ENCODE data around the gene CAMK2D.
"Not testable (repeated sequence)": the region's sequence is repeated elsewhere in the genome, so short reads cannot be mapped to it uniquely, and the experiment has no call there.

CAMK2D gene

DNA sequence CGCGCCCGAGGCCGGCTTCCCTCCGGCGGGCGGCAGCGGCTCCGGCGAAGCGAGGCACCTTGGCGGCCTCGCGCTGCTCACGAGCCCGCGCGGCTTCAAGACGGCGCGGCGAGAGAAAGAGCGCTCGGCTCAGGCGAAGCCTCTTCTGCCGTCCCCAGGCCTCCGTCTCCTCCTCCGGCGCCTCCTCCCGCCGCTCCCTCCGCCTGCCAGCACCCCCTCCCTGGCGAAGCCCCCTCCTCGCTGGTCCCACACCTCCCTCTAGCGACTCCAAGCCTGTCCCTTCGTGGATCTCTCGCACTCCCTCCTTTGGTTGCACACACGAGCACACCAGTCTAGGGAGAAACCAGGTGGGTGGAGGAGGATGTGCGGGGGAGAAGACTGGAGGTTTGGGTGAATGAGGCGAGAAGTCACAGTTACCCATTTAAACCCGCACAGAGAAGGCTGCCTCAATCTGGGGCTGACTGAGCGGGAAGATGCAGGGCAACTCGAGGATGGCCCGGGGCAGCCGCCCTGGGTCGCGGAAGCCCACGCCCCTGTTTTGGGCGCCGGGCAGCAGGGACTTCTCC is at the start of gene CAMK2D:
Gene CAMK2D, minus strand, starts transcription at position 119 of the 566 bp plus-strand sequence. CDS start 670 bp downstream, outside the sequence.
- peak; percentile 89 for DNase-seq

GRCh38 chr4:113810906-113811305 is 49.4 kb upstream of the CAMK2D start:
- DNase-seq, result no peak

DNA sequence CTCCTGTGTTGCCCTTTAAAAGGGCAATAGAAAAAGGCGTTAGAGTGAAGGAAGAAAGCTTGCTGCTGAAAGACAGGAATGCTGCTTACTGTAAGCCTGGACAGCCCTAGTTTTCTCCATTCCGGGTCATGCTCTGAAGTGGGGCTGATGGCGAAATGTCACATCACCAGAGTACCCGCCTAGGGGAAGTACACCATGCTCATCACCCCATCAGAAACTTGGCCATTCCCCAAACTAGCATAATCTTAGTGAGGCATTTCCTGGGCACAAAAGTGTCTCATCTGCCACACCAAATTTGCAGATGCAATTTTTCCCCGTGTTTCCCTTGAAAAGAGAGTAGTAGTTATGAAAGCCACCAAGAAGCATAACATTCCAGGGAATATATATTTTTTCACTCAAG is 47.8 kb upstream of the CAMK2D start:
- no peak for DNase-seq

DNA sequence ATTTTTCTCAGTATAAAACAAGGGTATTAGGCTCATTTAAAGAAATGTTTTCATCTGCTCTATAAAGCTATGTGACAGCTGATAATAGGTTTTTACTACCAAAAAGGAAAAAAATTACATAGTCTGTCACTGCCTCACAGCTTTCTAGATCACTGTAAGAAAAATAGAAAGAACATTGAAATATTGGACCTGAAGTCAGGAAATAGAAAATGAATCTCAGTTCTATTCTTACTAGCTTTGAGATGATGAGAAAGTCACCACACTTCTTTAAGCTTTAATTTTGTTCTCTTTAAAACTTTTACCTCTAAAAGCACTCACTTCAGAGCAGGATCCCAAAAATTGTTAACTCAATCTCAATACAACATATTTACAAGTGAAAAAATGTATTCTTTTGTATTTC is 45.3 kb upstream of the CAMK2D start:
- DNase-seq, result no peak

DNA sequence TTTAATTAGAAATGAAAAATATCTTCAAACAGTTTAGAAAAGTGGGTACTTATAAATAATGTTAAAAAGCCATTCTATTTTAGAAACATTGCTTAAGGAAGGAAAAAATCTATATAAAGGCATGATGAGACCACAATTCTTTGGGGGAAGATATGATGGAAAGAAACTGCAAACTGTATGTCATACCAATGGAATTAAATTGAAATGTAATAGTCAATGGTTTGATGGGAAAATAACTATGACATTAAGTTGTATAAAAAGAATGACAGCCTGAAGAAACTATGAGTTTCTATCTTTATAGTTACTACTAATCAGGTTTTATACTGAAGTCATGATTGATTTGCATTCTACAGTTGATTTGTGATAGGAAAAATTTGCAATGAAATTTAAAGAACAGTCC is 40.3 kb upstream of the CAMK2D start:
- no peak for DNase-seq

DNA sequence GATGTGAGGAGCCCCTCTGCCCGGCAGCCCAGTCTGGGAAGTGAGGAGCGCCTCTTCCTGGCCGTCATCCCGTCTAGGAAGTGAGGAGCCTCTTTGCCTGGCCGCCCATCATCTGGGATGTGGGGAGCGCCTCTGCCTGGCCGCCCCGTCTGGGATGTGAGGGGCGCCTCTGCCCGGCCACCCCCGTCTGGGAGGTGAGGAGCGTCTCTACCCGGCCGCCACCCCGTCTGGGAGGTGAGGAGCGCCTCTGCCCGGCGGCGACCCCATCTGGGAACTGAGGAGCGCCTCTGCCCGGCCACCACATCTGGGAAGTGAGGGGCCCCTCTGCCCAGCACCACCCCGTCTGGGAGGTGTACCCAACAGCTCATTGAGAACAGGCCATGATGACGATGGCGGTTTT is 34.8 kb upstream of the CAMK2D start:
- not testable (repeated sequence) for DNase-seq

DNA sequence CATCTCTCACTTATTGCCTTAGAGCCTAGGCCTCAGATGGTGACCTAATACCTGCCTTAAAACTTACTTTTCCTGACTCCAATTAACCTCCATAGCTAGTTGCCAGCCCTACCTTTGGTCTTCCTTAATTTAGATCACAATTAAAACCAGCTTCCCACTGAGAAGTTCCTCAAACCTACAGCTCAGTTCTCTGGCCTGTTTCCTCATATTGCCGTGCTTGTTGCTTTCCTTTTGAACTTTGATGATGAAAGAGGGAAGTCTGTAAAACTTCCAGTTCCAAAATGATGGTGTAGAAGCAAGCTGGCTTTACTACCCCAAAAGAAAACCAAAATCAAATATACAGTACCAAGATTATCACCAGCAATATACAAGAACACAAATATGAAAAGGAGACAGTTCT is 28.9 kb upstream of the CAMK2D start:
- no peak for DNase-seq

DNA sequence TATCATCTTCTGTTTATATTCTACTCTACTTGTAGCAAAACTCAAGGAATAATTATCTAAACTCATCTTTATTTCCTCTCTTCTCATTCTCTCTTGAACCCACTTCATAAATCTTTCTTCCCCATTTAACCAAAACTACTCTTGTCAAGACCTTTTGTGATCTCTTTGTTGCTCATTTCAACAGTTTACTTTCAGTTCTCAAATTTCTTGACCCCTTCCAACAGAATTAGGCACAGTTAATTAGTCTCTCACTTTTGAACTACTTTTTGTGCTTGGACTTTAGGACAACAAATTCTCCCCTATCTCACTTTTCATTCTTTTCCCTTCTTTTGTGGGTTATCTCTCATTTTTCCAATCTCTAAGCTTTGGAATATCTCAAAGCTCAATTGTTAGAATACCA is 27.4 kb upstream of the CAMK2D start:
- no peak for DNase-seq

DNA sequence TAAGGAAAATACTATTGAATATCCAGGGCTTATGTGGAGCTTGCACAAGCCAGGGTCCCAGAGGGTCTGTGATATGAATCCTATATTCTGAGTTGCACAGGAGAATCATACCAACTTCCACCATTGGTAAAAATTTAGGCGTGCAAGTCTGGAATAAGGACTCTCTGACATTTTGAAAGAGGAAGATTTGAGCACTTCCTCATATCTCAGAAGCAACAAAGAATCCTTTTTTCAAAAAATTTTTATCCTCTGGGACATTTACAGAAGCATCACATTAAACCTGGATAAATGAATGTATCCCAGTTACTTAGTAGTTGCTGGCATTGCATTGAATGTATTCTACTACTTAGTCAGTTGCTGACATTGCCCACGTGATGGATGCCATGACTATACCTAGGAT is 24.2 kb upstream of the CAMK2D start:
- DNase-seq, result no peak

GRCh38 chr4:113784497-113785250 is 23.1 kb upstream of the CAMK2D start:
- DNase-seq, result no peak

- DNase-seq, result no peak
Observed at GRCh38 chr4:113783701-113784100, 22.2 kb upstream of the CAMK2D start.

DNA sequence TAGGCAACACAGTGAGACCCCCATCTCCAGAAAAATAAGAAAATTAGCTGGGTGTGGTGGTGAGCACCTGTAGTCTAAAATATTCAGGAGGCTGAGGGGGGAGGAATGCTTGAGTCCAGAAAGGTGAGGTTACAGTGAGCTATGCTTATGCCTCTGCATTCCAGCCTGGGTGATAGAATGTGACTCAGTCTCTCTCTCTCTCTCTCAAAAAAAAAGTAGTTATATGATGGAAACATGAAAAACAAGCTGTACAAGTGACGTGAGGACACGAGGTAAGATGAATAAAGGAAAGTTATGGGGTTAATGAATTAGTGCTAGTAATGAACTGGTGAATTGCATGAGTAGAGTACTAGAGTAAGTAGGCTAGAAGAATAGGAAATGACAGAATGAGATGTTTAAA is 21.8 kb upstream of the CAMK2D start:
- DNase-seq, result no peak

DNA sequence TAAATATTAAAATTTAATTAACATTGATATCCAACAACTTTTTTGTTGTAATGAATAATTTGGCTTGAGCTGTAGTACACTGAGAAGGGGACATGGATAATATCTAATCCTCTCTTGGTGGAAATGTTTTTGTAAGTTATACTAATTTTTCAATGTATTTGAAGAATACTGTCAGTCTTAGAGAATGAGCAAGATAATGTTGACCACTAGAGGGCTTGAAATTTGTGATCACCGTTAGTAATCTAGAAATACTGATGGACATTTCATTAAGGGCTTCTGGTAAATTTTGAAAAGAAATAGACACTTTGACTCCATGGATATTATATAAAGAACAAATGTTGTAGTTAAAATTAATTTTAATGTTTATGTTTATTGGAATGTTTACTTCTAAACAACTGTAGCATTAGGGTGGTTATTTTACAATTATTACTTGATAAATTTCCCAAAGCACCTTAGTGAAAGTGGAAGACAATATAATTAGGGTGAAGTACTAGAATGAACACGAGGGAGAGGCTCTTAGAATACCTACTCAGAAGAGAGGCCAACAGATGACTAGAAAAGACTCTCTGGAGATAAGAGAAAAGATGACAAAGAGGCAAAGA is 20.0 kb upstream of the CAMK2D start:
- DNase-seq, result no peak

- DNase-seq, result no peak
Observed at GRCh38 chr4:113776679-113777078, 15.1 kb upstream of the CAMK2D start.

DNA sequence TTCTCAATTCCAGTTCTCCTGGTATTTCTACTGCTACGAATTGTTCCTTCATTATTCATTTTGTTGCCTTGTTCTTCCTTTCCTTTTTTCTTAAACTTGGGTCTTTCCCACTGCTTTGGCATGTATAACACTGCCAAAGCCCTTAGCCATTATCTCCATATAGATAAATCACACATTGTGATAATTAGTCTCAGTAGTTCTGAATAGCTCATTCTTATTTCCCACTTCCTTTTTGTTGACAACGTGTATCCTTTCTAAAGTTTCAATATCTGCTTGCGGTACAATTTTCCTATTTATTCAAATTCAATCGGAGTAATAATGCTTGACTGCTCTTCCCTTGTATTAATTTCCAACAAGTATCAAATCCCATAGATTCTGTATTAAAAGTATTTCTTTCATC is 14.5 kb upstream of the CAMK2D start:
- DNase-seq, result no peak

DNA sequence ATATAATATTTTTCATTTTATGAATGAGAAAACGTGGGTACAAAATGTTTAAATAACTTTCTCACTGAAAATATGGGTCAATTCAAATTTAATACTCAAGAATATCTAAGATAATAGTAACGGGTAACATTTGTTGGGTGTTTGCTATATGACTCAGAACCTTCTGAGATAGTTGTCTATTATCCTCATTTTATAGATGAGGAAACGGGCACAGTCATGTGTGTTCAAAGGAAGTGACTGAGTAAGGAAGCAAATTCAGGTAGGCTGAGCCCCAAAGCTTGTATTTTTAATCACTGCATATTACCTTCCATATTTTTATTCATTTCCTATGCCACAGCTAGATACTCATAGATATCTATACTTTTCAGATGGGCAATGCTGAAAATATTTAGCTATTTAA is 12.2 kb upstream of the CAMK2D start:
- no peak for DNase-seq

DNA sequence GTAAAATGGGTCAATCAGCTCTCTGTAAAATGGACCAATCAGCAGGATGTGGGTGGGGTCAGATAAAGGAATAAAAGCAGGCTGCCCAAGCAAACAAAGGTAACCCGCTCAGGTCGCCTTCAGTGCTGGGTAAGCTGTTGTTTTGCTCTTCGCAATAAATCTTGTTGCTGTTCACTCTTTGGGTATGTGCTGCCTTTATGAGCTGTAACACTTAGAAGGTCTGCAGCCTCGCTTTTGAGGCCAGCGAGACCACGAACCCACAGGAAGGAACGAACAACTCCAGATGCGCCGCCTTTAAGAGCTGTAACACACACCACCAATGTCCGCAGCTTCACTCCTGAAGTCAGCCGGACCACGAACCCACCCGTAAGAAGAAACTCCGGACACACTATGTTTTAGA is 11.5 kb upstream of the CAMK2D start:
- DNase-seq, result no peak

DNA sequence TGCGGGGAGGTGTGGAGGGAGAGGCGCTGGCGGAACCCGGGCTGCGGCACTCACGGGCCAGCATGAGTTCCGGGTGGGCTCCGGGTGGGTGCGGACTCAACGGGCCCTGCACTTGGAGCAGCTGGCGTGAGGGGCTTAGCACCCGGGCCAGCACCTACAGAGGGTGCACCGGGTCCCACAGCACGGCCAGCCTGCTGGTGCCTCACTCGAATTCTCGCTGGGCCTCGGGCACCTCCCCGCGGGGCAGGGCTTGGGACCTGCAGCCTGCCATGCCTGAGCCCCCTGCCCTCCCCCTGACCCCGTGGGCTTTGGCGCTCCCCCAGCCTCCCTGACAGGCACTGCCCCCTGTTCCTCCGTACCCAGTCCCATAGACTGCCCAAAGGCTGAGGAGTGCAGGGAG is 10.8 kb upstream of the CAMK2D start:
- DNase-seq, result no peak

GRCh38 chr4:113769744-113770143 is 8.2 kb upstream of the CAMK2D start:
- no peak for DNase-seq

DNA sequence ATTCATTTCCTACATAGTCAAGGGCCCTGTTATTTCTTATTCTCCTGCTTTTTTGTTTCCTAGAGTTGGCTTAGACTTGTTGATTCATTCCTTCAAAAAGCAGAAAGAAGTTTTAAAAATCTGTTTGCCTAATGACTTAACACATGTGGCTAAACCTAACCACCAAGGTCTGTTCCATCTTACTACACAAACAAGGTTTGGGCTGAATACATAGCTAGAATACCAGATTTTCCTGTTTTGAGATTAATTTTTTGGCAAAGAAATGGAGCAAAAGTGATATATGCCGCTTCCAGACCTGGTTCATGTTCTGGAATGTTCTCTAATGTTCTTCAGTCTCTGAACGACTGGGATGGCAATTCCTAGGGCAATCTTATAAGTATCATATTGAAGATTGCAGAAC is 7.4 kb upstream of the CAMK2D start:
- DNase-seq, result no peak

DNA sequence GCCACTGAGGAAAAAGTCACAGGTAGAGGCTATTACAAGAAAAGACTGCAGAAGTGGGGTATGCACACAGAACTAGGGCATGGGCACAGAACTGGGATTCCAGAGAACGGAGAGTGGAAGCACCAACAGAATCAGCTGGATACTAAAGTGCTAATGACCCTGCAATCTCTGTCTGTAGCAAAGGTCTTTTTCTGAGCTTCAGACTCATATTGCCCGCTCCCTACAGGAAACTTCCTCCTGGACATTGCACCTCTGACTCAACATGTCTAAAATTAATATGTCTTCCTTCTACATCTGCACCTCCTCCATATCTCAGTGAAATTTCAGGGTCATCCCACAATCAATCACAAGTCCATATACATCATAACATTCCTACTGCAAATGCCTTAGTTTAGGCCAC is 5.3 kb upstream of the CAMK2D start:
- DNase-seq, result no peak

DNA sequence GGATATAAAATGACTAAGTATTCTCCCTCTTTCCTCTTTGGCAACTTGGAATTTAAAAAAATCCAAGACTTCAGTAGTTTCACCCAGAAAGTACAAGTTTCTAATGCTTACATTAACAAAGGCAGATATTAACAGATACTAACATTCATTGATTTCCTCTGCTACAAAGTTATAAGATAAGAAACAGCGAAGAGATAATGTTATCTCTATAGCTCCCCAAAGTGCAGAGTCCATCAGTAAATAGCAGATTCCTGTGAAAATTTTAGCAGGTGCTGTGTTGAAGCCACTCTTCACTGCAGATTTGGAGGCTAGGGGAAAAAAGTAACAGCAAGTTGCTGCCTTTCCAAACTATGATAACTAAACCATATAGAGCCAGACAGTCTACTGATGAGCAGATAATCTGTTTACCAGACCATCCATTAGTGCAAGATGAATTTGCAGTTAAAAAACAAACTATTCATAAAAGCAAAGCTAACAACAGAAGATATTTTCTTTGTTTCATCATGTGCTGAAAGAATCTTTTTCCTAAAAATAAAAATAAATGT is 3.3 kb upstream of the CAMK2D start:
- no peak for DNase-seq

GRCh38 chr4:113763923-113764322 is 2.4 kb upstream of the CAMK2D start:
- DNase-seq, result not testable (repeated sequence)

DNA sequence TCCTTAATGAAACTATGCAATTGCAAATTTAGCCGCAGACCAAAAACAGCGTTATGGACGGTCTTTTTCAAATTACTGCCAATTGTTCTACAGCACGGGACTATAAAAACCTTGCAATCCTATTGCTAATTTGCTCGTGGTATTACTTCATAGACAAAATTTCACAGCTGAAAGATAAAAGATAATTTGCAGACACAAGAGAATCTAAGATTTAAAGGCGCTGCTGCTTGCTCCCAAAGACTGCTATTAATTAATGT is 1.4 kb upstream of the CAMK2D start:
- DNase-seq, result peak; percentile 15
